Superior temporal gyrus (tissue), 1 donor: ENCODE results near the gene RIMBP2.

Experiments used
- DNase-seq: peaks from one replicate; pipeline ENCODE4 v3.0.0-alpha.2; 2016; ENCODE audit errors: extremely low spot score

The RIMBP2 gene

GRCh38 chr12:130485291-130486145 lies 230.6 kb downstream of the RIMBP2 start:
- no peak for DNase-seq

GRCh38 chr12:130484221-130484620 lies 231.9 kb downstream of the RIMBP2 start:
- no peak for DNase-seq

- DNase-seq: no peak
Observed at GRCh38 chr12:130483616-130484180, 232.4 kb downstream of the RIMBP2 start.

- no peak for DNase-seq
Observed at GRCh38 chr12:130482448-130482847, 233.7 kb downstream of the RIMBP2 start.

- DNase-seq: no peak
Observed at GRCh38 chr12:130481392-130481879, 234.7 kb downstream of the RIMBP2 start.

GRCh38 chr12:130480887-130481286 lies 235.2 kb downstream of the RIMBP2 start:
- DNase-seq: no peak

- DNase-seq: no peak
Observed at GRCh38 chr12:130480231-130480630, 235.9 kb downstream of the RIMBP2 start.

GRCh38 chr12:130479401-130480125 lies 236.5 kb downstream of the RIMBP2 start:
- DNase-seq: no peak

GRCh38 chr12:130478786-130479185 lies 237.3 kb downstream of the RIMBP2 start:
- no peak for DNase-seq

- no peak for DNase-seq
Observed at GRCh38 chr12:130477701-130478100, 238.4 kb downstream of the RIMBP2 start.

- no peak for DNase-seq
Observed at GRCh38 chr12:130477266-130477665, 238.8 kb downstream of the RIMBP2 start.

- no peak for DNase-seq
Observed at GRCh38 chr12:130476451-130477135, 239.5 kb downstream of the RIMBP2 start.

- no peak for DNase-seq
Observed at GRCh38 chr12:130474599-130475269, 241.4 kb downstream of the RIMBP2 start.

GRCh38 chr12:130473266-130473665 lies 242.8 kb downstream of the RIMBP2 start:
- DNase-seq: no peak

- no peak for DNase-seq
Observed at GRCh38 chr12:130470969-130471368, 245.1 kb downstream of the RIMBP2 start.

GRCh38 chr12:130469552-130469951 lies 246.5 kb downstream of the RIMBP2 start:
- DNase-seq: no peak

GRCh38 chr12:130468700-130469245 lies 247.3 kb downstream of the RIMBP2 start:
- DNase-seq: no peak

GRCh38 chr12:130468186-130468585 lies 247.9 kb downstream of the RIMBP2 start:
- DNase-seq: no peak

- DNase-seq: no peak
Observed at GRCh38 chr12:130465626-130466025, 250.5 kb downstream of the RIMBP2 start.

- DNase-seq: no peak
Observed at GRCh38 chr12:130465046-130465445, 251.1 kb downstream of the RIMBP2 start.
